Middle frontal gyrus (tissue), 1 donor: ENCODE data around the gene MISP.

ENCODE experiments used
- DNase-seq: peaks from one replicate; pipeline ENCODE4 v3.0.0-alpha.2; 2015; ENCODE audit warnings: low spot score; ENCODE audit errors: extremely low spot score

MISP gene

GRCh38 chr19:746956-747355 lies 4.0 kb upstream of the MISP start:
- no peak for DNase-seq

GRCh38 chr19:747432-748273 lies 3.3 kb upstream of the MISP start:
- no peak for DNase-seq

GRCh38 chr19:748274-748598 lies 2.7 kb upstream of the MISP start:
- DNase-seq = no peak

GRCh38 chr19:749811-750210 lies 1.1 kb upstream of the MISP start:
- DNase-seq = no peak

GRCh38 chr19:751501-752341 lies 809 bp downstream of the MISP start:
- no peak for DNase-seq

- DNase-seq = no peak
Observed at GRCh38 chr19:752652-753517, 2.0 kb downstream of the MISP start.

- DNase-seq = no peak
Observed at GRCh38 chr19:754530-754929, 3.6 kb downstream of the MISP start.

- DNase-seq = no peak
Observed at GRCh38 chr19:755063-755462, 4.2 kb downstream of the MISP start.

- DNase-seq = no peak
Observed at GRCh38 chr19:756236-756635, 5.3 kb downstream of the MISP start.

GRCh38 chr19:756821-757688 lies 6.1 kb downstream of the MISP start:
- DNase-seq = no peak

- no peak for DNase-seq
Observed at GRCh38 chr19:757811-758668, 7.1 kb downstream of the MISP start.

- DNase-seq = no peak
Observed at GRCh38 chr19:763181-763580, 12.3 kb downstream of the MISP start.

- no peak for DNase-seq
Observed at GRCh38 chr19:763869-764268, 13.0 kb downstream of the MISP start.

GRCh38 chr19:764301-764700 lies 13.4 kb downstream of the MISP start:
- no peak for DNase-seq

GRCh38 chr19:765179-765738 lies 14.3 kb downstream of the MISP start:
- no peak for DNase-seq

- no peak for DNase-seq
Observed at GRCh38 chr19:768424-768823, 17.5 kb downstream of the MISP start.

- no peak for DNase-seq
Observed at GRCh38 chr19:769616-770015, 18.7 kb downstream of the MISP start.

GRCh38 chr19:771332-771785 lies 20.4 kb downstream of the MISP start:
- DNase-seq = no peak

- DNase-seq = no peak
Observed at GRCh38 chr19:772063-772462, 21.2 kb downstream of the MISP start.
